ENCODE data around the gene CACNA2D1. TPM values are rescaled to one million over a fixed set of nuclear protein-coding genes. Genes with fewer than 3 reads are reported as not detected.

CACNA2D1 gene
- total RNA-seq, 1 experiment from 2014 or later = 0.77 TPM

DNA sequence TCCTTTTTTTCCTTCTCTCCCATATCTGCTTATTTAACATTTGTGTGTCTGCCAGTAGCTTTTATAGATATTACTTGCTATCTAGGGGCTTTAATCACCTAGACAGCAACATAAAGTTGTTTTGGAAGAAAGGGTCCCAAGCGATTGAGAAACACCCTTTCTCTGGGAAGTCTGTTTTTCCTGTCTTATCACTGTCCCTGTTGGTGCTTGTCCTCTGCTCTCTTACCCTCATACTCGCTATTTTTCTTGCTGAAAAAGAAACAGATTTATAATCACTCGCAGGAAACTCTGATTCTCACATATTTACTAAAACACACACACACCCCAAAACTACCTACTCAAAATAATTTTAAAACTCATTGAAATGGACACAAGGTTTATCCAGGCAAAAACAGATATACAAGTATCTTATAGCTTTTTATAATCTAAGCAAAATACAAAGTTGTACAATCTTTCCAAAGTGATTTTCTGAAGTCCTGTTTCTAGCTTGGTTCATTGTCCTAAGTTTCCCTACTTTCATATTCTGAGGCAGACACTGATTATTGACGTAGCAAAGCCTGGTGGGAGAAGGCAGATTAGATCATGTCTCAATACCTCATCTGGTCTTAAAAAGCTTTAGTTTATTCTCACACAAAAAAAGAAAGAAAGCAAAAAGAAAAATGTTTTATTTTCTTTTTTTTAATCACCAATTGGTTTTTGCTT lies 157.3 kb downstream of the CACNA2D1 start:
- no peaks in the 10 kb centered on the region for H3K9me3 ChIP-seq (ENCODE audit: low read length)
- ChIA-PET POLR2A (ENCODE audit: unreplicated experiment) (no interaction called here), CTCF (no interaction called here)
- H3K27me3 ChIP-seq (ENCODE audit: low read length) = no peaks in the 10 kb centered on the region
- H3F3A ChIP-seq (ENCODE audit: low read length, unreplicated experiment) = no peaks in the 10 kb centered on the region
- no peak for TF ChIP-seq EZH2 (IDR thresholded peaks at IDR 0.05; ENCODE audit: low read length, unreplicated experiment)
- TF ChIP-seq EZH2phosphoT487 (IDR thresholded peaks at IDR 0.05; ENCODE audit: borderline replicate concordance, low read length) = no peak
- TF ChIP-seq, protein P1, sequence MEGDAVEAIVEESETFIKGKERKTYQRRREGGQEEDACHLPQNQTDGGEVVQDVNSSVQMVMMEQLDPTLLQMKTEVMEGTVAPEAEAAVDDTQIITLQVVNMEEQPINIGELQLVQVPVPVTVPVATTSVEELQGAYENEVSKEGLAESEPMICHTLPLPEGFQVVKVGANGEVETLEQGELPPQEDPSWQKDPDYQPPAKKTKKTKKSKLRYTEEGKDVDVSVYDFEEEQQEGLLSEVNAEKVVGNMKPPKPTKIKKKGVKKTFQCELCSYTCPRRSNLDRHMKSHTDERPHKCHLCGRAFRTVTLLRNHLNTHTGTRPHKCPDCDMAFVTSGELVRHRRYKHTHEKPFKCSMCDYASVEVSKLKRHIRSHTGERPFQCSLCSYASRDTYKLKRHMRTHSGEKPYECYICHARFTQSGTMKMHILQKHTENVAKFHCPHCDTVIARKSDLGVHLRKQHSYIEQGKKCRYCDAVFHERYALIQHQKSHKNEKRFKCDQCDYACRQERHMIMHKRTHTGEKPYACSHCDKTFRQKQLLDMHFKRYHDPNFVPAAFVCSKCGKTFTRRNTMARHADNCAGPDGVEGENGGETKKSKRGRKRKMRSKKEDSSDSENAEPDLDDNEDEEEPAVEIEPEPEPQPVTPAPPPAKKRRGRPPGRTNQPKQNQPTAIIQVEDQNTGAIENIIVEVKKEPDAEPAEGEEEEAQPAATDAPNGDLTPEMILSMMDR (conservative IDR thresholded peaks at IDR 0.05; ENCODE audit: low read depth, low read length) = no peak
- no peaks in the 10 kb centered on the region for H3K79me2 ChIP-seq (ENCODE audit: low read length)
- H3K9ac ChIP-seq (ENCODE audit: low read length) = no peak overlapping the region
- H4K20me1 ChIP-seq (ENCODE audit: low read length) = no peaks in the 10 kb centered on the region
- H3K36me3 ChIP-seq (ENCODE audit: low read depth, low read length) = no peaks in the 10 kb centered on the region
- no peak overlapping the region for H2AFZ ChIP-seq (ENCODE audit: low read length)
- ATAC-seq = no peak
- intact Hi-C loops (cut with micrococcal nuclease) = no loop called here
- no peaks in the 10 kb centered on the region for H3K4me1 ChIP-seq (ENCODE audit: insufficient read depth, low read length)
- no peaks in the 10 kb centered on the region for H3K9me2 ChIP-seq (replicated peaks; ENCODE audit: low read length)
- H3K4me2 ChIP-seq (ENCODE audit: low read length) = no peak overlapping the region
- no peak for DNase-seq
- no peak overlapping the region for H3K27ac ChIP-seq (ENCODE audit: low read length)
- H3K4me3 ChIP-seq (ENCODE audit: low read length) = no peak overlapping the region
- BruUV-seq (replicated peaks) = no TSS peak

DNA sequence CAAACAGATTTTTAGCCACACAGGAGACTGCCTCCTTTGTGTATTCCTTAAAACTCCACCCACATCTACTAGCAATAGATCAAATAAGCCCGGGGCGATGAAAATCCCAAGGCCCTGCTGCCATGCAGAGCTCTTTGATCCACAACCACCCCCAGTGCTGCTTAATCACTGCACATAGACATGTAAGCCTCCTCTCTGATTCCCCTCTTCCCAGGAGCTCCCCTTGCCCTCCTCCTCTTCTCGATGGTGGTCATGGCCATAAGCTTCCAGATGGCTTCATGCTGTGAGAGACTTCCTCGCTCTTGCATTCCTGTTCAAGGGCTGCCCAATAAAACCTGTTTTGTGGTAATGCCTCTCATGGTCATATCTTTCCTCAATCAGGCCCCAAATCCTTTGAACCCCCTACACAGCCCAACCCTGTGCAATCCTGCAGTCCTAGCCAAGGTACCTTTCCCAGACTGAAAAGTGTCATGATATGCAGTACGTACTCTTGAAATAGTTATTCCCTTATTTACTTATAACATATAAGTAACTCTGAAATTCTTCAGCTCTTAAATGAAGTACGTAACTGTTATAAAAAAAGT lies 158.5 kb downstream of the CACNA2D1 start:
- ATAC-seq = no peak
- CTCF ChIA-PET = no interaction called here
- Histone ChIP-seq H3K27ac (ENCODE audit: low read length) (no peak overlapping the region), H3K27me3 (ENCODE audit: low read length) (no peaks in the 10 kb centered on the region), H3K4me3 (ENCODE audit: low read length) (no peak overlapping the region), H2AFZ (ENCODE audit: low read length) (no peak overlapping the region), H3K79me2 (ENCODE audit: low read length) (no peaks in the 10 kb centered on the region), H3K9ac (ENCODE audit: low read length) (no peak overlapping the region), H3K4me2 (ENCODE audit: low read length) (no peak overlapping the region), H3K9me3 (ENCODE audit: low read length) (no peaks in the 10 kb centered on the region), H3F3A (ENCODE audit: low read length, unreplicated experiment) (no peaks in the 10 kb centered on the region), H3K9me2 (replicated peaks; ENCODE audit: low read length) (no peaks in the 10 kb centered on the region), H4K20me1 (ENCODE audit: low read length) (no peaks in the 10 kb centered on the region), H3K36me3 (ENCODE audit: low read depth, low read length) (no peaks in the 10 kb centered on the region), H3K4me1 (ENCODE audit: insufficient read depth, low read length) (no peaks in the 10 kb centered on the region)
- no peak for TF ChIP-seq EZH2phosphoT487 (IDR thresholded peaks at IDR 0.05; ENCODE audit: borderline replicate concordance, low read length)
- no peak for TF ChIP-seq EZH2 (IDR thresholded peaks at IDR 0.05; ENCODE audit: low read length, unreplicated experiment)
- TF ChIP-seq, protein P1 (conservative IDR thresholded peaks at IDR 0.05; ENCODE audit: low read depth, low read length) = no peak
- intact Hi-C loops (cut with micrococcal nuclease) = no loop called here
- POLR2A ChIA-PET (ENCODE audit: unreplicated experiment) = no interaction called here
- no TSS peak for BruUV-seq (replicated peaks)
- no peak for DNase-seq

DNA sequence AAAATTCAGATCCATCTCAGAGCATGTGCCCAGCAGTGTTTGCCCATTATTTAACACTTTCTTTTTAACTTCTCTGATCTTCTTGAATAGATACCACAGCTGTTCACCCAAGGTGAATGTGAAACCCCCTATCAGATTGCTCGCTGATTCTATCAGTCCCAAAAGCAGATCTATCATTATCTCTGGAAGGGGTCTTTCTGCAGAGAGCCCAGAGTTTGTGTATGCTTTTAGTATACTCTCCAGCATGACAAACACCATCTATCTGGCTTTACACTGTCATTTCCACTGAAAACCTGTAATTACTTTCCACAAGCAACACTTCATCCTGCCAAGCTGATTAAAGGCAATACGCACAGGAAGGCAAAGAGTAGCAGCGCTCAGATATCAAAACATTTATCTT lies 168.2 kb downstream of the CACNA2D1 start:
- no peak for ATAC-seq
- no peak overlapping the region for H2AFZ ChIP-seq (ENCODE audit: low read length)
- no peak for DNase-seq
- H3K9ac ChIP-seq (ENCODE audit: low read length) = no peak overlapping the region
- no peaks in the 10 kb centered on the region for H3K9me2 ChIP-seq (replicated peaks; ENCODE audit: low read length)
- H3K9me3 ChIP-seq (ENCODE audit: low read length) = no peaks in the 10 kb centered on the region
- BruUV-seq (replicated peaks) = no TSS peak
- no peaks in the 10 kb centered on the region for H3F3A ChIP-seq (ENCODE audit: low read length, unreplicated experiment)
- CTCF ChIA-PET = no interaction called here
- H4K20me1 ChIP-seq (ENCODE audit: low read length) = no peaks in the 10 kb centered on the region
- POLR2A ChIA-PET (ENCODE audit: unreplicated experiment) = no interaction called here
- H3K27ac ChIP-seq (ENCODE audit: low read length) = no peak overlapping the region
- no peak overlapping the region for H3K4me2 ChIP-seq (ENCODE audit: low read length)
- no peaks in the 10 kb centered on the region for H3K79me2 ChIP-seq (ENCODE audit: low read length)
- intact Hi-C loops (cut with micrococcal nuclease) = no loop called here
- no peak overlapping the region for H3K4me3 ChIP-seq (ENCODE audit: low read length)
- TF ChIP-seq, protein P1 (conservative IDR thresholded peaks at IDR 0.05; ENCODE audit: low read depth, low read length) = no peak
- TF ChIP-seq EZH2 (IDR thresholded peaks at IDR 0.05; ENCODE audit: low read length, unreplicated experiment) (no peak), EZH2phosphoT487 (IDR thresholded peaks at IDR 0.05; ENCODE audit: borderline replicate concordance, low read length) (no peak)
- no peaks in the 10 kb centered on the region for H3K36me3 ChIP-seq (ENCODE audit: low read depth, low read length)
- no peaks in the 10 kb centered on the region for H3K4me1 ChIP-seq (ENCODE audit: insufficient read depth, low read length)
- 0 out of 2 replicates have a peak, but pooled peaks cover 9% of the 10 kb centered on the region for H3K27me3 ChIP-seq (ENCODE audit: low read length)

Data from PC-3 (cell line).